ENCODE measurements around the gene STH.
"Not testable (repeated sequence)": the region's sequence is repeated elsewhere in the genome, so short reads cannot be mapped to it uniquely, and the experiment has no call there.

The STH gene, protein sequence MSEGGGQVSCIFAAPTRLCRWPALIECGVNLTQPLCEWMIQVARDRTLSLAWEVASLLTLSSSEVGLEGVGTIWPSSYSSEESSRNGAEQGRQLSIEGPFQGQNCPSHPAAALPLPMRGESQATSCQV

DNA sequence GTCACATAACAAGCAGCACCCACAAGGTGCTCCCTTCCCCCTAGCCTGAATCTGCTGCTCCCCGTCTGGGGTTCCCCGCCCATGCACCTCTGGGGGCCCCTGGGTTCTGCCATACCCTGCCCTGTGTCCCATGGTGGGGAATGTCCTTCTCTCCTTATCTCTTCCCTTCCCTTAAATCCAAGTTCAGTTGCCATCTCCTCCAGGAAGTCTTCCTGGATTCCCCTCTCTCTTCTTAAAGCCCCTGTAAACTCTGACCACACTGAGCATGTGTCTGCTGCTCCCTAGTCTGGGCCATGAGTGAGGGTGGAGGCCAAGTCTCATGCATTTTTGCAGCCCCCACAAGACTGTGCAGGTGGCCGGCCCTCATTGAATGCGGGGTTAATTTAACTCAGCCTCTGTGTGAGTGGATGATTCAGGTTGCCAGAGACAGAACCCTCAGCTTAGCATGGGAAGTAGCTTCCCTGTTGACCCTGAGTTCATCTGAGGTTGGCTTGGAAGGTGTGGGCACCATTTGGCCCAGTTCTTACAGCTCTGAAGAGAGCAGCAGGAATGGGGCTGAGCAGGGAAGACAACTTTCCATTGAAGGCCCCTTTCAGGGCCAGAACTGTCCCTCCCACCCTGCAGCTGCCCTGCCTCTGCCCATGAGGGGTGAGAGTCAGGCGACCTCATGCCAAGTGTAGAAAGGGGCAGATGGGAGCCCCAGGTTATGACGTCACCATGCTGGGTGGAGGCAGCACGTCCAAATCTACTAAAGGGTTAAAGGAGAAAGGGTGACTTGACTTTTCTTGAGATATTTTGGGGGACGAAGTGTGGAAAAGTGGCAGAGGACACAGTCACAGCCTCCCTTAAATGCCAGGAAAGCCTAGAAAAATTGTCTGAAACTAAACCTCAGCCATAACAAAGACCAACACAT lies at the start of gene STH:
Gene STH, plus strand, starts transcription at position 264 of the 913 bp plus-strand sequence. Its CDS starts 30 bp downstream, at position 294.
- no peak within 1 kb of the TSS for H3K4me3 ChIP-seq (ENCODE audit: low read depth, low read length)
- no peaks in the 10 kb centered on the region for H3K27me3 ChIP-seq (ENCODE audit: control insufficient read depth, insufficient read depth, low read length)
- H3K9me3 ChIP-seq (ENCODE audit: control insufficient read depth, insufficient read depth, low read depth, low read length), result no peaks in the 10 kb centered on the region
- no peak within 1 kb of the TSS for H3K9ac ChIP-seq (ENCODE audit: low read length)
- no peak within 1 kb of the TSS for H3K27ac ChIP-seq (ENCODE audit: low read depth, low read length)
- H3K36me3 ChIP-seq (ENCODE audit: control insufficient read depth, insufficient read depth, low read length), result no peaks in the 10 kb centered on the region
- H3K4me1 ChIP-seq (ENCODE audit: control insufficient read depth, insufficient read depth, low read length), result no peaks in the 10 kb centered on the region

DNA sequence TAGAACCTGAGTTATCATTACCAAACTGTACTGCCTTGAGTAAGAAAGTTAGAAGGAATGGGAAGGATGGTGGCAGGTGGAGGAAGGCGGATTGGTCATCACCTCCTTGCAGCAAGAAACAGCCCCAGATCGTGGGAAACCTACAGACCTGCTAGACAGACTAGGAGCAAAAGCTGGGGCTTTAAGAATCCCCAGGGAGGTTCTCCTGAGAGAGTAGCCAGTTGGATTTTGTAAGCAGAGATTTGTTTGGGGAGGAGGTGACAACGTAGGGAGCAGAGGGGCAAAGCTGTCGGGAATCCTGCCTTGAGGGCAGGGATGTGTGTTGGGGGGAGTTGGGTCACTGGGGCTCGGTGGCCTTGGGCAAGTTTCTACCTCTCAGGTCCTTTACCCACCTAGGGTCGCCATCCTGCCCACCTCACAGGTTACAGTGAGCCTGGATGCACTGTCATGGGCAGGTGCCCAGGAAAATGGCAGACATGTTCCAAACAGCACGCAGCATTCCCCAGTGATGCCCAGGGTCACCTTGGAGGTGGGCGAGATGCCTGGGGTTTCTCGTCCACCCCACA lies 49.2 kb upstream of the STH start:
- Histone ChIP-seq H3K27me3 (ENCODE audit: control insufficient read depth, insufficient read depth, low read length) (peaks cover 18% of the 10 kb centered on the region), H3K4me3 (ENCODE audit: low read depth, low read length) (no peak overlapping the region), H3K36me3 (ENCODE audit: control insufficient read depth, insufficient read depth, low read length) (no peaks in the 10 kb centered on the region), H3K27ac (ENCODE audit: low read depth, low read length) (no peak overlapping the region), H3K4me1 (ENCODE audit: control insufficient read depth, insufficient read depth, low read length) (peaks cover 20% of the 10 kb centered on the region), H3K9ac (ENCODE audit: low read length) (no peak overlapping the region), H3K9me3 (ENCODE audit: control insufficient read depth, insufficient read depth, low read depth, low read length) (no peaks in the 10 kb centered on the region)

DNA sequence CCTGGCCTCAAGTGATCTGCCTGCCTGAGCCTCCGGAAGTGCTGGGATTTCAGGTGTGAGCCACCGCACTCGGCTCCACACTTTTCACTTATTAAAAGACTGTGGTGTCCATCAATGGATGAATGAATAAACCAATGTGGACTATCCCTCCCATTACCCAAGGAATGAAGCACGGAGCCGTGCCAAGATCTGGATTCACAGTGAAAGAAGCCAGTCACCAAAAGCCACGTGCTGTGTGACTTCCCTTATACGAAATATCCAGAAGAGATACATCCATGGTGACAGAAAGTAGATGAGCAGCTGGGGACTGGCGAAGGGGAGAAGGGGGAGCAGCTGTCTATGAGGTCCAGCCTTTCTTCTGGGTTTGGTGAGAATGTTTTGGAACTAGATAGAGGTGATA lies 48.2 kb upstream of the STH start:
- Histone ChIP-seq H3K4me1 (ENCODE audit: control insufficient read depth, insufficient read depth, low read length) (peaks cover 20% of the 10 kb centered on the region), H3K36me3 (ENCODE audit: control insufficient read depth, insufficient read depth, low read length) (no peaks in the 10 kb centered on the region), H3K27me3 (ENCODE audit: control insufficient read depth, insufficient read depth, low read length) (peaks cover 18% of the 10 kb centered on the region), H3K9me3 (ENCODE audit: control insufficient read depth, insufficient read depth, low read depth, low read length) (no peaks in the 10 kb centered on the region), H3K9ac (ENCODE audit: low read length) (no peak overlapping the region), H3K27ac (ENCODE audit: low read depth, low read length) (no peak overlapping the region), H3K4me3 (ENCODE audit: low read depth, low read length) (no peak overlapping the region)

DNA sequence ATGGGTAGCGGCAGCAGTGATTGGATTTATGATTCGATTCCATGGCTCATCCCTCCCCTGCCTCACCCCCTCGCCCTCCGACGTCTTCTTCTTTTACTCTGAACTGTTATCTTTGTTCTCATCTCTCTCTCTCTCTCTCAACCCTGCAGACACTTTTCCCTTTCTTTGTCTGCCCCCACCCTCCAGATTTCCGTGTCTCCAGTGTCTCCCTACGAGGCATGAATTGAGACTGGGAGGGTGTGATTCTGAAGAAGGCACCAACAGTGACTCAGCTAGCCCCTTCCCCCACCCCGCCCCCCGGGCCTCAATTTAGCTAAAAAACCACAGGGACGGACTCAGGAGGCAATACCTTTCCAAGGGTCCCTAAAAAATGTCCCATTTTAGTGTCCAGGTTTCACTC lies 47.6 kb upstream of the STH start:
- H3K27ac ChIP-seq (ENCODE audit: low read depth, low read length), result no peak overlapping the region
- H3K9me3 ChIP-seq (ENCODE audit: control insufficient read depth, insufficient read depth, low read depth, low read length), result no peaks in the 10 kb centered on the region
- H3K4me3 ChIP-seq (ENCODE audit: low read depth, low read length), result no peak overlapping the region
- H3K9ac ChIP-seq (ENCODE audit: low read length), result no peak overlapping the region
- H3K4me1 ChIP-seq (ENCODE audit: control insufficient read depth, insufficient read depth, low read length), result peaks cover 20% of the 10 kb centered on the region
- no peaks in the 10 kb centered on the region for H3K36me3 ChIP-seq (ENCODE audit: control insufficient read depth, insufficient read depth, low read length)
- peaks cover 18% of the 10 kb centered on the region for H3K27me3 ChIP-seq (ENCODE audit: control insufficient read depth, insufficient read depth, low read length)

DNA sequence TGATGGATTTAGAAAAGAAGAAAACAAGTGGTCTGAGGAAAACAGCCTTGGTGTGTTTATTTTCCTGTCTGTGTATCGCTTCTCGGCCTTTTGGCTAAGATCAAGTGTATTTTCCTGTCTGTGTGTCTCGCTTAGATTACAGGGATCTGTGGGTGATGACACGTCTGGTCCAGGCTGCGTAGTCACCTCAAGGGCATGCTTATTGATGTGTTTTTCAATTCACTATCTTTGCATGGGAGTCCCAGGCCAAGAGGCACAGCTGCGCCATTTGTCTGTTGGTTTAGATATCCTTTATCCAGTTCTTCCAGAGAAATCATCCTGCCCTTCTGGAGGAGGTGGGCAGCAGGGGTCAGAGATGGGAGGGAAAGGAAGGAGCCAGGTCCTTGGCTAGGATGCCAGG lies 47.1 kb upstream of the STH start:
- Histone ChIP-seq H3K27ac (ENCODE audit: low read depth, low read length) (no peak overlapping the region), H3K4me1 (ENCODE audit: control insufficient read depth, insufficient read depth, low read length) (peaks cover 20% of the 10 kb centered on the region), H3K4me3 (ENCODE audit: low read depth, low read length) (no peak overlapping the region), H3K9me3 (ENCODE audit: control insufficient read depth, insufficient read depth, low read depth, low read length) (no peaks in the 10 kb centered on the region), H3K9ac (ENCODE audit: low read length) (no peak overlapping the region), H3K27me3 (ENCODE audit: control insufficient read depth, insufficient read depth, low read length) (peaks cover 18% of the 10 kb centered on the region), H3K36me3 (ENCODE audit: control insufficient read depth, insufficient read depth, low read length) (no peaks in the 10 kb centered on the region)

DNA sequence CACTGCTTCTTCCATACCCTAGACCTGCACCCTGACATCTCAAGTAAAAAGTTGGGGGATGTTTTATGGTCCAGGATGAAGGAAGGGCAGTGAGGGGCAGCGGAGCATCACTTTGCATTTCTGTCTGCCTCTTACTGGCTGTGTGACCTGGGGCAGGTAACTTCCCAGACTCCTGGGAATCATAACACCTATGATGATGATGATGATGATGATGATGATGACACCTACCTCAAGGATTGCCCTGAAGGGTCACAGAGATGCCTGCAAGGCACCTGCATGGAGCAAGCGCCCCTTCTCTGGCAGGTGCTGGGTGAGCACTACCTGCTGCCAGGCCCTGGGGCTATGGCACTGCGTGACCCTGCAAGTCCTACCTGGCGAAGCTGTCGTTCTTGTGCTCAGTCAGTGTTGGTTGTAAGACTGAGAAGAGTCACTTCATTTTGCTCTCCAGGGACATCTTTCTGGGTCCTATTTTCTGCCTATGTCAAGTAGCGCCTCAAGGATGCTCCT lies 46.2 kb upstream of the STH start:
- Histone ChIP-seq H3K9me3 (ENCODE audit: control insufficient read depth, insufficient read depth, low read depth, low read length) (no peaks in the 10 kb centered on the region), H3K4me3 (ENCODE audit: low read depth, low read length) (no peak overlapping the region), H3K27ac (ENCODE audit: low read depth, low read length) (no peak overlapping the region), H3K9ac (ENCODE audit: low read length) (no peak overlapping the region), H3K27me3 (ENCODE audit: control insufficient read depth, insufficient read depth, low read length) (peaks cover 18% of the 10 kb centered on the region), H3K4me1 (ENCODE audit: control insufficient read depth, insufficient read depth, low read length) (peaks cover 20% of the 10 kb centered on the region), H3K36me3 (ENCODE audit: control insufficient read depth, insufficient read depth, low read length) (no peaks in the 10 kb centered on the region)

DNA sequence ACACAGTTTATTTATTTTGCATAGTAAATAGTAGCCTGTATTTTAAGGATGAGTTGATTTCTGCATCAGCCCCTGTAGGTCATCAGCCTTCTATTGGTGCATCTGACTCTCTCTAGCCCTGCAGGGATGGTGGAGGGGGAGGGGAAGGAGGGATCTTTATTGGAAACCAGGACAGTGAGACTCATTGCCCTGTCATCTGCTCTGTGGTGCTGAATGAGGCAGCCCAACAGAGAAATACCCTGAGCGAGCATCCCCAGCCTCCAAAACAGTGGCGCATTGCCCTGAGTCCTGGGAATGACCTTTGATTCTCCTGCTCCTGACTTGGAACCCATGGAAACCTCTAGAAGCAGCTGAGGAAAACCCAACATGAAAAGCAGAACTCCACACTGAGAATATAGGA lies 45.5 kb upstream of the STH start:
- H3K27me3 ChIP-seq (ENCODE audit: control insufficient read depth, insufficient read depth, low read length), result peaks cover 18% of the 10 kb centered on the region
- H3K9me3 ChIP-seq (ENCODE audit: control insufficient read depth, insufficient read depth, low read depth, low read length), result no peaks in the 10 kb centered on the region
- peaks cover 16% of the 10 kb centered on the region; the same call in 1 of the 2 replicates for H3K4me1 ChIP-seq (ENCODE audit: control insufficient read depth, insufficient read depth, low read length)
- no peak overlapping the region for H3K27ac ChIP-seq (ENCODE audit: low read depth, low read length)
- no peaks in the 10 kb centered on the region for H3K36me3 ChIP-seq (ENCODE audit: control insufficient read depth, insufficient read depth, low read length)
- H3K9ac ChIP-seq (ENCODE audit: low read length), result no peak overlapping the region
- no peak overlapping the region for H3K4me3 ChIP-seq (ENCODE audit: low read depth, low read length)

DNA sequence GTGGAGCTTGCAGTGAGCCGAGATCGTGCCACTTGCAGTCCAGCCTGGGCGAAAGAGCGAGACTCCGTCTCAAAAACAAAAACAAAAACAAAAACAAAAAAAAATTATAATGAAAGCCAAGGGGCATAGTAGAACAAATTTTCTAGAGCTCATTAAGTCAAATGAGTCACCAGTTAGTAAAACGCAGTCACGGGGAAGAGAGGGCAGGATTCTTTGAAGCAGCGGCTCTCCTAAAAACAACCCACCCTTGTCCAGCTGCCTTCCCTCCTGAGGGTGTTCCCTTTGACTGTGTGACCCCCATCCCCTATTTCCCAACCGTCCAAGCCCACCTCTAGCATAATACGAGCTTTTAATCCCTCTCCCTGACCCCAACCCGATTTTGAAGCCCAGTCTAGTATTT lies 44.1 kb upstream of the STH start:
- H3K9ac ChIP-seq (ENCODE audit: low read length), result no peak overlapping the region
- no peak overlapping the region for H3K27ac ChIP-seq (ENCODE audit: low read depth, low read length)
- H3K4me1 ChIP-seq (ENCODE audit: control insufficient read depth, insufficient read depth, low read length), result peaks cover 12% of the 10 kb centered on the region; the same call in 1 of the 2 replicates
- no peak overlapping the region for H3K4me3 ChIP-seq (ENCODE audit: low read depth, low read length)
- no peaks in the 10 kb centered on the region for H3K36me3 ChIP-seq (ENCODE audit: control insufficient read depth, insufficient read depth, low read length)
- peaks cover 10% of the 10 kb centered on the region for H3K27me3 ChIP-seq (ENCODE audit: control insufficient read depth, insufficient read depth, low read length)
- no peaks in the 10 kb centered on the region for H3K9me3 ChIP-seq (ENCODE audit: control insufficient read depth, insufficient read depth, low read depth, low read length)

DNA sequence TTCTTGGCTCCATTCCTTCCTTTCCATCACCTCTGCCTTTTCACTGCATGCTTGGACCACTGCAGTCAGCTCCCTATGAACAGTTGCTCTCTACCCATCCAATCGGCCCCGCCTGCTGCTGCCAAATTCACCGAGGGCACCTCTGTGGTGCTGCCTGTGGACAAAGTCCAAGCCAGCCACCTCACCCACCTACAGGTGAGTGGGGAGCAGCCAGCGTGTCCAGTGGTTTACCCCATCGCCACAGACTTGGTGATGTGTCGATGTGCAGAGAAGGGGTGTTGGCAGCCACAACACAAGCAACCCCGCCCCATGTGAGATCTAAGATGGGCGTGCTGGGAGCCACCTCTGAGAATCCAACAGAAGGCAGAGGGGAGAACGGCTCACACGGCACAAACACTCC lies 43.7 kb upstream of the STH start:
- peaks cover 6% of the 10 kb centered on the region; the same call in 1 of the 2 replicates for H3K27me3 ChIP-seq (ENCODE audit: control insufficient read depth, insufficient read depth, low read length)
- no peak overlapping the region for H3K9ac ChIP-seq (ENCODE audit: low read length)
- H3K27ac ChIP-seq (ENCODE audit: low read depth, low read length), result no peak overlapping the region
- peaks cover 12% of the 10 kb centered on the region; the same call in 1 of the 2 replicates for H3K4me1 ChIP-seq (ENCODE audit: control insufficient read depth, insufficient read depth, low read length)
- H3K36me3 ChIP-seq (ENCODE audit: control insufficient read depth, insufficient read depth, low read length), result no peaks in the 10 kb centered on the region
- no peaks in the 10 kb centered on the region for H3K9me3 ChIP-seq (ENCODE audit: control insufficient read depth, insufficient read depth, low read depth, low read length)
- H3K4me3 ChIP-seq (ENCODE audit: low read depth, low read length), result no peak overlapping the region

DNA sequence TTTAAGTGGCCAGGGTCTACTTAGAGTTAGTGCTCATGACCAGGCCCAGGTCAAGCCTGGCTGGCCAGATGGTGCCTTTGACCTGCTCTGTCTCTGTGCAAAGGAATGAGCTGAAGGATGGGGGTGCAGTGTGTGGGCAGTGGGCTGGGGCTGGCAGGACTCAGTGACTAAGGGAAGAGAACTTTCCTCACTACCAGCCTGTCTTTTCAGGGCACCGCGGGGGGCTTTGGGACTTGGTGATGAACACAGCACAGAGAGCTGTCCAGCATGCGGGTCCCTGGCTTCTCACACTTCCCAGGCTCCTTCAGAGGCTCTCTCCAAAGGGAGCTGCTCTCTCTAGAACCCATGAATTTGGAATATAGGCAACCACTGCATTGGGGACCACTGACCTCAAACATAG lies 43.0 kb upstream of the STH start:
- Histone ChIP-seq H3K4me3 (ENCODE audit: low read depth, low read length) (no peak overlapping the region), H3K9ac (ENCODE audit: low read length) (no peak overlapping the region), H3K4me1 (ENCODE audit: control insufficient read depth, insufficient read depth, low read length) (peaks cover 10% of the 10 kb centered on the region; the same call in 1 of the 2 replicates), H3K27me3 (ENCODE audit: control insufficient read depth, insufficient read depth, low read length) (0 out of 2 replicates have a peak, but pooled peaks cover under 1% of the 10 kb centered on the region), H3K36me3 (ENCODE audit: control insufficient read depth, insufficient read depth, low read length) (no peaks in the 10 kb centered on the region), H3K27ac (ENCODE audit: low read depth, low read length) (no peak overlapping the region), H3K9me3 (ENCODE audit: control insufficient read depth, insufficient read depth, low read depth, low read length) (no peaks in the 10 kb centered on the region)

DNA sequence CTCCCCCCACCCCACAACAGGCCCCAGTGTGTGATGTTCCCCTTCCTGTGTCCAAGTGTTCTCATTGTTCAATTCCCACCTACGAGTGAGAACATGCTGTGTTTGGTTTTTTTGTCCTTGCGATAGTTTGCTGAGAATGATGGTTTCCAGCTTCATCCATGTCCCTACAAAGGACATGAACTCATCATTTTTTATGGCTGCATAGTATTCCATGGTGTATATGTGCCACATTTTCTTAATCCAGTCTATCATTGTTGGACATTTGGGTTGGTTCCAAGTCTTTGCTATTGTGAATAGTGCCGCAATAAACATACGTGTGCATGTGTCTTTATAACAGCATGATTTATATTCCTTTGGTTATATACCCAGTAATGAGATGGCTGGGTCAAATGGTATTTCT lies 42.3 kb upstream of the STH start:
- H3K4me3 ChIP-seq (ENCODE audit: low read depth, low read length); H3K36me3 ChIP-seq (ENCODE audit: control insufficient read depth, insufficient read depth, low read length); H3K9me3 ChIP-seq (ENCODE audit: control insufficient read depth, insufficient read depth, low read depth, low read length); H3K4me1 ChIP-seq (ENCODE audit: control insufficient read depth, insufficient read depth, low read length); H3K9ac ChIP-seq (ENCODE audit: low read length); H3K27ac ChIP-seq (ENCODE audit: low read depth, low read length); H3K27me3 ChIP-seq (ENCODE audit: control insufficient read depth, insufficient read depth, low read length): not testable (repeated sequence)
